HepG2 (cell line): ENCODE results near the gene SLC16A5. TPM values are rescaled to one million over a fixed set of nuclear protein-coding genes. Genes with fewer than 3 reads are reported as not detected.

ENCODE experiments used
- ATRX ChIP-seq: sonication (generic); formaldehyde crosslinking; IDR thresholded peaks from 2 replicates; pipeline ENCODE4 v1.4.0; 2020; ENCODE audit warnings: missing genetic modification reagents, borderline replicate concordance
- HMG20A ChIP-seq: IDR thresholded peaks from 2 replicates; pipeline ENCODE4 v1.6.1; 2016; ENCODE audit warnings: borderline replicate concordance
- ISL2 ChIP-seq: sonication (generic); formaldehyde crosslinking; IDR thresholded peaks from 2 replicates; pipeline ENCODE4 v1.5.0; 2020; ENCODE audit warnings: missing genetic modification reagents
- NFIB ChIP-seq: sonication (generic); formaldehyde crosslinking; IDR thresholded peaks from 2 replicates; pipeline ENCODE4 v1.9.0; 2021; ENCODE audit warnings: missing genetic modification reagents, mild to moderate bottlenecking, borderline replicate concordance
- NR2F6 ChIP-seq, 2 experiments: IDR thresholded peaks; 2 replicates each; pipeline ENCODE4 v1.6.1; 2016; ENCODE audit warnings: antibody characterized with exemption in 1 of 2, mild to moderate bottlenecking in 1 of 2
- TBX3 ChIP-seq: fragments of 450-650 bp; IDR thresholded peaks from 2 replicates; pipeline ENCODE4 v1.6.1; 2017; ENCODE audit warnings: antibody characterized with exemption, mild to moderate bottlenecking, inconsistent platforms, borderline replicate concordance
- U2AF1 ChIP-seq: fragments of 200-400 bp; formaldehyde crosslinking; optimal IDR thresholded peaks from 2 replicates; pipeline ENCODE3; 2017; ENCODE audit warnings: mild to moderate bottlenecking, low read depth, low read length
- ZNF383 ChIP-seq: sonication (generic); formaldehyde crosslinking; IDR thresholded peaks from 2 replicates; pipeline ENCODE4 v1.4.0; 2020; ENCODE audit warnings: missing genetic modification reagents, mild to moderate bottlenecking, borderline replicate concordance
- ZNF496 ChIP-seq: sonication (generic); formaldehyde crosslinking; IDR thresholded peaks from 2 replicates; pipeline ENCODE4 v1.8.1; 2023; ENCODE audit warnings: mild to moderate bottlenecking, moderate library complexity, missing genetic modification reagents; ENCODE audit not compliant: insufficient replicate concordance
- ZNF546 ChIP-seq: sonication (generic); formaldehyde crosslinking; conservative IDR thresholded peaks from 2 replicates; pipeline ENCODE4 v1.8.1; 2023; ENCODE audit warnings: mild to moderate bottlenecking, missing genetic modification reagents
- ZNF670 ChIP-seq: sonication (generic); formaldehyde crosslinking; IDR thresholded peaks from 2 replicates; pipeline ENCODE4 v1.8.0; 2022; ENCODE audit warnings: mild to moderate bottlenecking, missing genetic modification reagents, borderline replicate concordance
- polyA plus RNA-seq, 8 experiments: library from polyadenylated mRNA; depleted of rRNA in 3 of 8; stranded (reverse) in 7 of 8; unstranded in 1 of 8; fragments of >200 nt; fragmentation: Illumina TruSeq in 4 of 8; extraction: Trizol in 4 of 8; gene quantifications; 2 replicates each; pipeline versions ENCODE4 v1.2.1 to v1.2.3, GENCODE V29; 2011 to 2016; ENCODE audit warnings: low read depth in 4 of 8, missing spikeins in 1 of 8, mixed read lengths in 1 of 8; ENCODE audit not compliant: insufficient read depth in 1 of 8
- total RNA-seq, 5 experiments: library from RNA; depleted of rRNA; stranded (reverse); fragments of >200 nt; fragmentation: Illumina TruSeq; extraction: Trizol; gene quantifications; 2 replicates each; pipeline ENCODE4 v1.2.3, GENCODE V29; 2016; ENCODE audit warnings: low read depth in 1 of 5
- TF ChIP-seq, protein P1 (sequence below), 2 experiments: sonication (generic) in 1 of 2; formaldehyde crosslinking in 1 of 2; IDR thresholded peaks; 2 replicates each; pipeline versions ENCODE4 v1.6.1 to v1.9.0; 2014 to 2022; ENCODE audit warnings: antibody characterized with exemption in 1 of 2, borderline replicate concordance in 1 of 2, inconsistent platforms in 1 of 2, low read depth in 1 of 2, missing genetic modification reagents in 1 of 2
- TF ChIP-seq, protein P2 (sequence below): sonication (generic); formaldehyde crosslinking; IDR thresholded peaks from 2 replicates; pipeline ENCODE4 v1.5.0; 2020; ENCODE audit warnings: mild to moderate bottlenecking, missing genetic modification reagents, borderline replicate concordance
- TF ChIP-seq, protein P3 (sequence below): sonication (generic); formaldehyde crosslinking; IDR thresholded peaks from 2 replicates; pipeline ENCODE4 v1.4.0; 2020; ENCODE audit warnings: missing genetic modification reagents, mild to moderate bottlenecking, borderline replicate concordance

Gene SLC16A5
- total and polyA plus RNA-seq, 2 of the 13 experiments (the other 11 are each of a cell fraction or from before 2014, with no cell fraction given): 0.69 to 5.6 TPM

DNA sequence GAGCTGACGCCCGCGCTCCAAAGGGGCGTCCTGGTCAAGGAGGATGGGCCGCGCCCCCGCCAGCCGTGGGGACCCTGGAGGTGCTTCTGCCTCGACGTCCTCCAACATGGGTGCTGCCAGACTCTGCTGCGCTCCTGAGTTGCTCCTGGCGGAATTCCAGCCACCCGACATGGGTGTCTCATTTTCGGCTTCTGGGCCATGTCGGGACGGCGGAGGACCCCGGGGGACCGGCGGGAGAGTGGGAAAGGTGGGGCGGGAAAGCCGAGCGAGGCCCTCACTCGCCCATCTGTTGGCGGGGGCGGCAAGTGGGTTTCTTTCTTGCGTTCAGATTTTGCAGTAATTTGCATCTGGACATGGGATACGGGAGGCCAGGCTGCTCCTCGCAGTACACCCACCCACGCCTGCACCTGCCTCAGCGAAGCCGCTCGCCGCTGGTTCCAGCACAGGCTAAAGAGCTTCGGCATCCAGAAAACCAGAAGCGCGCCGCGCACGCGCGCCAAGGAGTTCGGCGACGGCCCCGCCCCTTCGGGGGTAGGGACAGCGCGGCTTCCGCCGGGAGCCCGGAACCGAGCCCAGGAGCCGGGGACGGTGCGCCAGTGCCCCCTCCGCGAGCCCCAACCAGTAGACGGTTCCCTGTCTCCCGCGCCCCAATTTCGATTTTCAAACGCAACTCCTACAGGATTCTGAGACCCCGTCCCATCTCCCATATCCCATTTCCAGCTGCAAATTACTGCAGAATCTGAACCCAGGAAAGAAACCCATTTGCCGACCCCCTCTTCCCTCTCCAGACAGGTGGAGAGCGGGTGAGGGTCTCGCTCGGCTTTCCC lies 21.9 kb downstream of the SLC16A5 start, which contains the start of gene ARMC7 (continued):
- TF ChIP-seq, protein P1, sequence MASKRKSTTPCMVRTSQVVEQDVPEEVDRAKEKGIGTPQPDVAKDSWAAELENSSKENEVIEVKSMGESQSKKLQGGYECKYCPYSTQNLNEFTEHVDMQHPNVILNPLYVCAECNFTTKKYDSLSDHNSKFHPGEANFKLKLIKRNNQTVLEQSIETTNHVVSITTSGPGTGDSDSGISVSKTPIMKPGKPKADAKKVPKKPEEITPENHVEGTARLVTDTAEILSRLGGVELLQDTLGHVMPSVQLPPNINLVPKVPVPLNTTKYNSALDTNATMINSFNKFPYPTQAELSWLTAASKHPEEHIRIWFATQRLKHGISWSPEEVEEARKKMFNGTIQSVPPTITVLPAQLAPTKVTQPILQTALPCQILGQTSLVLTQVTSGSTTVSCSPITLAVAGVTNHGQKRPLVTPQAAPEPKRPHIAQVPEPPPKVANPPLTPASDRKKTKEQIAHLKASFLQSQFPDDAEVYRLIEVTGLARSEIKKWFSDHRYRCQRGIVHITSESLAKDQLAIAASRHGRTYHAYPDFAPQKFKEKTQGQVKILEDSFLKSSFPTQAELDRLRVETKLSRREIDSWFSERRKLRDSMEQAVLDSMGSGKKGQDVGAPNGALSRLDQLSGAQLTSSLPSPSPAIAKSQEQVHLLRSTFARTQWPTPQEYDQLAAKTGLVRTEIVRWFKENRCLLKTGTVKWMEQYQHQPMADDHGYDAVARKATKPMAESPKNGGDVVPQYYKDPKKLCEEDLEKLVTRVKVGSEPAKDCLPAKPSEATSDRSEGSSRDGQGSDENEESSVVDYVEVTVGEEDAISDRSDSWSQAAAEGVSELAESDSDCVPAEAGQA (IDR thresholded peaks at IDR 0.05; ENCODE audit: low read depth): no peak
- TF ChIP-seq, protein P1 (CRISPR knock-in tag; IDR thresholded peaks at IDR 0.05; ENCODE audit: borderline replicate concordance): peak; percentile 76; the same call in 1 of the 2 replicates
- TF ChIP-seq ATRX (CRISPR knock-in tag) (no peak), NR2F6 (IDR thresholded peaks at IDR 0.05) (no peak), NR2F6 (CRISPR knock-in tag; IDR thresholded peaks at IDR 0.05) (no peak), ZNF670 (CRISPR knock-in tag) (no peak; the same call in 1 of the 2 replicates), HMG20A (CRISPR knock-in tag) (no peak; the same call in 1 of the 2 replicates), ZNF383 (CRISPR knock-in tag) (no peak), TBX3 (no peak), ZNF546 (CRISPR knock-in tag) (no peak), NFIB (no peak), ZNF496 (CRISPR knock-in tag) (no peak), U2AF1 (no peak), ISL2 (peak; percentile 50; the same call in 1 of the 2 replicates)
- TF ChIP-seq, protein P2, sequence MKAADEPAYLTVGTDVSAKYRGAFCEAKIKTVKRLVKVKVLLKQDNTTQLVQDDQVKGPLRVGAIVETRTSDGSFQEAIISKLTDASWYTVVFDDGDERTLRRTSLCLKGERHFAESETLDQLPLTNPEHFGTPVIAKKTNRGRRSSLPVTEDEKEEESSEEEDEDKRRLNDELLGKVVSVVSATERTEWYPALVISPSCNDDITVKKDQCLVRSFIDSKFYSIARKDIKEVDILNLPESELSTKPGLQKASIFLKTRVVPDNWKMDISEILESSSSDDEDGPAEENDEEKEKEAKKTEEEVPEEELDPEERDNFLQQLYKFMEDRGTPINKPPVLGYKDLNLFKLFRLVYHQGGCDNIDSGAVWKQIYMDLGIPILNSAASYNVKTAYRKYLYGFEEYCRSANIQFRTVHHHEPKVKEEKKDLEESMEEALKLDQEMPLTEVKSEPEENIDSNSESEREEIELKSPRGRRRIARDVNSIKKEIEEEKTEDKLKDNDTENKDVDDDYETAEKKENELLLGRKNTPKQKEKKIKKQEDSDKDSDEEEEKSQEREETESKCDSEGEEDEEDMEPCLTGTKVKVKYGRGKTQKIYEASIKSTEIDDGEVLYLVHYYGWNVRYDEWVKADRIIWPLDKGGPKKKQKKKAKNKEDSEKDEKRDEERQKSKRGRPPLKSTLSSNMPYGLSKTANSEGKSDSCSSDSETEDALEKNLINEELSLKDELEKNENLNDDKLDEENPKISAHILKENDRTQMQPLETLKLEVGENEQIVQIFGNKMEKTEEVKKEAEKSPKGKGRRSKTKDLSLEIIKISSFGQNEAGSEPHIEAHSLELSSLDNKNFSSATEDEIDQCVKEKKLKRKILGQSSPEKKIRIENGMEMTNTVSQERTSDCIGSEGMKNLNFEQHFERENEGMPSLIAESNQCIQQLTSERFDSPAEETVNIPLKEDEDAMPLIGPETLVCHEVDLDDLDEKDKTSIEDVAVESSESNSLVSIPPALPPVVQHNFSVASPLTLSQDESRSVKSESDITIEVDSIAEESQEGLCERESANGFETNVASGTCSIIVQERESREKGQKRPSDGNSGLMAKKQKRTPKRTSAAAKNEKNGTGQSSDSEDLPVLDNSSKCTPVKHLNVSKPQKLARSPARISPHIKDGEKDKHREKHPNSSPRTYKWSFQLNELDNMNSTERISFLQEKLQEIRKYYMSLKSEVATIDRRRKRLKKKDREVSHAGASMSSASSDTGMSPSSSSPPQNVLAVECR: peak; percentile 74
- TF ChIP-seq, protein P3, sequence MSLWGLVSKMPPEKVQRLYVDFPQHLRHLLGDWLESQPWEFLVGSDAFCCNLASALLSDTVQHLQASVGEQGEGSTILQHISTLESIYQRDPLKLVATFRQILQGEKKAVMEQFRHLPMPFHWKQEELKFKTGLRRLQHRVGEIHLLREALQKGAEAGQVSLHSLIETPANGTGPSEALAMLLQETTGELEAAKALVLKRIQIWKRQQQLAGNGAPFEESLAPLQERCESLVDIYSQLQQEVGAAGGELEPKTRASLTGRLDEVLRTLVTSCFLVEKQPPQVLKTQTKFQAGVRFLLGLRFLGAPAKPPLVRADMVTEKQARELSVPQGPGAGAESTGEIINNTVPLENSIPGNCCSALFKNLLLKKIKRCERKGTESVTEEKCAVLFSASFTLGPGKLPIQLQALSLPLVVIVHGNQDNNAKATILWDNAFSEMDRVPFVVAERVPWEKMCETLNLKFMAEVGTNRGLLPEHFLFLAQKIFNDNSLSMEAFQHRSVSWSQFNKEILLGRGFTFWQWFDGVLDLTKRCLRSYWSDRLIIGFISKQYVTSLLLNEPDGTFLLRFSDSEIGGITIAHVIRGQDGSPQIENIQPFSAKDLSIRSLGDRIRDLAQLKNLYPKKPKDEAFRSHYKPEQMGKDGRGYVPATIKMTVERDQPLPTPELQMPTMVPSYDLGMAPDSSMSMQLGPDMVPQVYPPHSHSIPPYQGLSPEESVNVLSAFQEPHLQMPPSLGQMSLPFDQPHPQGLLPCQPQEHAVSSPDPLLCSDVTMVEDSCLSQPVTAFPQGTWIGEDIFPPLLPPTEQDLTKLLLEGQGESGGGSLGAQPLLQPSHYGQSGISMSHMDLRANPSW (CRISPR knock-in tag): no peak
